Left hindlimb (tissue), 1 donor: Measurements from ENCODE around the gene SSR1.
A peak's percentile ranks its signal among the peaks of the same experiment; 100 is the strongest.
"Not testable (repeated sequence)": the region's sequence is repeated elsewhere in the genome, so short reads cannot be mapped to it uniquely, and the experiment has no call there.

Experiments
- DNase-seq: peaks from one replicate; pipeline ENCODE4 v3.0.0-alpha.2; 2018

Gene SSR1

GRCh38 chr6:7273709-7274108, 39.3 kb downstream of the SSR1 start:
- DNase-seq, result no peak

- DNase-seq, result no peak
Measured at GRCh38 chr6:7271205-7271534, 41.8 kb downstream of the SSR1 start.

- no peak for DNase-seq
Measured at GRCh38 chr6:7270320-7271204, 42.4 kb downstream of the SSR1 start.

GRCh38 chr6:7269816-7270215, 43.2 kb downstream of the SSR1 start:
- no peak for DNase-seq

DNA sequence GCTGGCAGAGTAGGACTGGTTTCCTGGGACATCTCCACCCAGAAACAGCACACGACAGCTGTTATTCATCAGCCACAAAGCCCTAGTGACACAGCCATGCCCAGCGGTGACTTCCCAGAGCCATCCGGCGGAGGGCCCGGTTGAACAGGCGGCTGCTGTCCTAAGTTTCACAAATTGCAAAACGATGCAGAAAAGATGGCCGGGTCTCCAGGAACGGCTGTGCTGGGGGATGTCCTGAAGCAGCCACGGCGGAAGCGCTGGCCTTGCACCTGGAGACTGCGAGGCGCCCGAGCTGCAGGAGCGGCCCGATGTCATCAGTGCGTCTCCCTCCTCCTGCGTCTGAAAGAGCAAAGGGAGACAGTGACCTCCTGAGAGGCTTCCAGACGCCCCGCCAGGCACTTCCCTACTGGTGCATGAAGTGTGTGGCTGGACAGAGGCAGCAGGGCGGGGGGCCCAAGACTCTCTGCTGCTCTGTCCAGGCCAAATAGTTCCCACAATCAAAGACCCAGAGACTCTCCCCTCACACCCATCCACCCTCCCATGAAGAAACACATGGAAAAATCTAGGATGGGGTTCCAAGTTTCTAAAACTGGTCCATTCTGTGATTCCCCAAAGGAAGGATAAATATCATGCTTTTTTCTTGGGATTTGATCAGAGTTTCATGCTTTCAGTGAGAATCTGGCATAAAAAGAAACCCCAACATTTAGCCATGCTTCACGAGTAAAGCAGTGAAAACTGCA, 44.0 kb downstream of the SSR1 start:
- DNase-seq, result no peak

- DNase-seq, result no peak
Measured at GRCh38 chr6:7268362-7268761, 44.6 kb downstream of the SSR1 start.

DNA sequence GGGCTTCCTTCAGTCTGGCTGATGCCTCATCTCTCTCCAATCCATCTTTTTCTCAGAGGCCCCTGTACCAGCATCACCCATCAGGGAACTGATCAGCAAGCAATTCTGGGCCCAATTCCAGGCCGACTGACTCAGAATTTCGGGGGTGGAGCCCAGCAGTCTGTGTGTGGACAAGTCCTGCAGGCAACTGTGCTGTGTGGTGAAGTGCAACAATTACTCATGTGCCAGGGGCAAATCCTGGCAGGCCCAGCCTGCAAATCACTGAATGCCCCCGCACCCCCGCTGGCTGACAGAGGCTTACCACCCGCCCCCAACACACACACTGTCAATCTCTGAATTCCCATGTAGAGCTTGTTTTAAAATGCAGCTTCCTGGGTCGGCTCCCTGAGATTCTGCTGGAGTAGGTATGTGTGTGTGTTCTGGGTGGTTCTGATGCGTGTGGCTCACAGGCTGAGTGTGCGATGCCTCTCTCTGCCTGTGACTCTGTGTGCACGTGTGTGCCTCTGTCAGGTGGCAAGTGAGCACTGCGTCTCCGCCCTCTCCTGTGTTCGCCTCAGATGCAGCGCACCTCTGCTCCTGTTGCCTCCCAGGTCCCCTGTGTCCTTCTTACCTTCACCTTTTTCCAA, 45.4 kb downstream of the SSR1 start:
- no peak for DNase-seq

- DNase-seq, result no peak
Measured at GRCh38 chr6:7267071-7267465, 45.9 kb downstream of the SSR1 start.

DNA sequence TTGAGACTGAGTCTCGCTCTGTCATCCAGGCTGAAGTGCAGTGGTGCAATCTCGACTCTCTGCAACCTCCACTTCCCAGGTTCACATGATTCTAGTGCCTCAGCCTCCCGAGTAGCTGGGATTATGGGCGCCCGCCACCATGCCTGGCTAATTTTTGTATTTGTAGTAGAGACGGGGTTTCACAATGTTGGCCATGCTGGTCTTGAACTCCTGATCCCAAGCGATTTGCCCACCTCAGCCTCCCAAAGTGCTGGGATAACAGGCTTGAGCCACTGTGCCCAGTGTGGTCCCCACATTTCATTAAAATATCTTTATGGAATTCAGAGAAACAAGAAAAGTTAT, 47.6 kb downstream of the SSR1 start:
- DNase-seq, result not testable (repeated sequence)

GRCh38 chr6:7264686-7265384, 48.2 kb downstream of the SSR1 start:
- no peak for DNase-seq

DNA sequence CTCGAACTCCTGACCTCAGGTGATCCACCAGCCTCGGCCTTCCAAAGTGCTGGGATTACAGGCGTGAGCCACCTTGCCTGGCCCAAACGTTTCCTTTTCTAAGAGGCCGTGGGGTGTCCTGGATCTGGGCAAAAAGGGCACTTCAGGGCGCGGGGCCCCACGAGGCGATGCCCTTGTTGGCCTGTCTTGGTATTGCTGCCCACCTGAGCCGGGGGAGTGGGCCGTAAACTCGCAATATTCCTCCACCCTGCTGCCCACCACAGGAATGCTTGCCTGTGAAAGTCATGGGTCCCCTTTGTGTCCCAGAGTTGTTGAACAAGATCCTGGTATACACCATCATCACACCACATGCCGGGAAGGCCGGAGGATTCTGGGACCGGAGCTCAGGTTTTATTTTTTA, 49.0 kb downstream of the SSR1 start:
- DNase-seq, result no peak

- not testable (repeated sequence) for DNase-seq
Measured at GRCh38 chr6:7263519-7263805, 49.5 kb downstream of the SSR1 start.

GRCh38 chr6:7262746-7263518, 50.1 kb downstream of the SSR1 start:
- DNase-seq, result no peak

DNA sequence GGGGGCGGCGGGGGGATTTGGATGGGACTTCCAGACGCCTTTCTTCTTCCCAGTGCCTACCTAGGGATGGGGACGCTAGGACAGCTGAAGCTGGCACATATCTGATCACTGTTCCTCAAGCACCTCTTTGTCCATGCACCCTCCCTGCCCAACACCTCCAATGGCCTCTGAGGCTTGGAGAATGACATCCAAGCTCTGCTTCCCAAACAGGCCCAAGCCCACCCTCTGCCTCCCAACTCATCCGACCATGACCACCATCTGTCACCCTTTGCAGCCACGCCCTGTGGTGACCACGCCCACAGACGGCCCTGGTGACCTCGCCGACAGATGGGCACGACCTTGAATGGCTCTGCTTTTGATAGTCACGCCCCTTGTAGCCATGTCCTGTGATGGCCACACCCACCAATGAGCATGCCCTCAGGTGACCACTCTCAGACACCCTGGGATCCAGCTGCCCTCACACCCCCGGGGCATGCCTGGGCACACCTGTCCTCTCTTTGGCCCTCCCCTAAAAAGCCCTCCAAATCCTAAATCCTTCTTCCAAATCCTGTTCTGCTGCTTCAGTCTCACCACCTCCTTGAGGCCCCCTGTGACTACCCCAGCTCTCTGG, 51.0 kb downstream of the SSR1 start:
- no peak for DNase-seq

GRCh38 chr6:7261032-7261841, 51.8 kb downstream of the SSR1 start:
- peak; percentile 90 for DNase-seq

GRCh38 chr6:7260291-7261031, 52.5 kb downstream of the SSR1 start:
- DNase-seq, result no peak

GRCh38 chr6:7258231-7258763, 54.7 kb downstream of the SSR1 start:
- no peak for DNase-seq

DNA sequence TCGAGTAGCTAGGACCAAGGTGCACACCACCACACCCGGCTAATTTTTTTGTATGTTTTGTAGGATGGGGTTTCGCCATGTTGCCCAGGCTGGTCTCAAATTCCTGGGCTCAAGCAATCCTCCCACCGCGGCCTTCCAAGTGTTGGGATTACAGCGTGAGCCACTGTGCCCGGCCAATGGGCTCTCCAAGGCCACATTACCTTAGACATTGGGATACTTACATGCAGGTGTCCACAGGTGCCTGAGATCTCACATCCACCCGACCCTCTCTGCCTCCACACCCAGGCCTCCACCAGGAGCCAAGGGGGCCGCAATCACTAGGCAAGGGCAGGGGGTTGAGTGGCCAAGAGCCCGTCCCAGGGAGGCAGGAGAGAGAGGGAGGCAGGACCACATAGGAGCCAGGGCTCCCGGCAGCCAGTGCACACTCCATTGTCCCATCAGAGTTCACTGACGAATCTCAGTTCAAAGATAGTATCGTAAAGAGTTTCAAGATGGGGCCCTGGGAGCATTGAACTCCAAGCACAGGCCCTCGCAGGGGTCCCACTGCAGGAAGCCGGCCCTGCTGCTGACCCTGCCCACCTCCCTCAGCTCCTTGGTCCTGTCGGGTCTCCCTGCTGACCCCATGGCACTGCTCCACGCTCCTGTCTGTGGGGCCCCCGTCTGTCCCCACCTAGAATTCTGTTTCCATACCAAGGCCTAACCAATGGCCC, 55.3 kb downstream of the SSR1 start:
- no peak for DNase-seq

- no peak for DNase-seq
Measured at GRCh38 chr6:7256785-7257184, 56.2 kb downstream of the SSR1 start.

DNA sequence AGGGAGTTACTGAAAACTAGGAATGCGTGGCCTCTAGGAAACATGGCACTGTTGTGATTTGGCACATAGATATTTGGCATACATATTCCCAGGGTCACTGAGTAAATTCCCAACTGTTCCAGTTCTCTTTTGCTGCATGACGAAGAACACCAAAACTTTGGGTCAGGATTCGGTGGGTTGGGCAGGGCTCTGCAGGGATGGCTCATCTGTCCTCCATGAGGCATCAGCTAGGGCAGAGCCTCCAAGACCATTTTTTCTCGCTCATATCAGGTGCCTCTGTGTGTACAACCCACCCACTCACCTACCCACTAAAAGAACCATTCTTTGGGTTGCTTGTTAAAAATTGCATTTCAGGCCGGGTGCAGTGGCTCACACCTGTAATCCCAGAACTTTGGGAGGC, 57.1 kb downstream of the SSR1 start:
- no peak for DNase-seq
